H9 (cell line): ENCODE data around the gene MIPOL1. TPM values are rescaled to one million over a fixed set of nuclear protein-coding genes. Genes with fewer than 3 reads are reported as not detected.

ENCODE experiments used
- DNase-seq: peaks from one replicate; pipeline ENCODE4 v3.0.0-alpha.2; 2017
- H2AFZ ChIP-seq: one replicate; pipeline ENCODE4 v1.6.1; 2013; ENCODE audit warnings: mild to moderate bottlenecking, low read length, control low read depth, moderate library complexity
- H2AK5ac ChIP-seq: 2 replicates; pipeline ENCODE4 v1.6.1; 2013; ENCODE audit warnings: low read length, control low read depth, mixed read lengths; ENCODE audit not compliant: insufficient read length
- H2BK120ac ChIP-seq: one replicate; pipeline ENCODE4 v1.6.1; 2013; ENCODE audit warnings: low read depth, mild to moderate bottlenecking, low read length, control low read depth, inconsistent platforms; ENCODE audit not compliant: poor library complexity, severe bottlenecking
- H2BK12ac ChIP-seq: 2 replicates; pipeline ENCODE4 v1.6.1; 2013; ENCODE audit warnings: low read length, control low read depth, mixed read lengths, low read depth; ENCODE audit not compliant: insufficient read length
- H2BK15ac ChIP-seq: 2 replicates; pipeline ENCODE4 v1.6.1; 2013; ENCODE audit warnings: low read depth, low read length, control low read depth
- H2BK20ac ChIP-seq: one replicate; pipeline ENCODE4 v1.6.1; 2013; ENCODE audit warnings: low read depth, mild to moderate bottlenecking, low read length, control low read depth, inconsistent platforms; ENCODE audit not compliant: poor library complexity, severe bottlenecking
- H2BK5ac ChIP-seq: 2 replicates; pipeline ENCODE4 v1.6.1; 2013; ENCODE audit warnings: low read length, control low read depth, mixed read lengths; ENCODE audit not compliant: insufficient read length
- H3K14ac ChIP-seq: 2 replicates; pipeline ENCODE4 v1.6.1; 2013; ENCODE audit warnings: low read length, control low read depth; ENCODE audit not compliant: insufficient read depth
- H3K18ac ChIP-seq: 2 replicates; pipeline ENCODE4 v1.6.1; 2013; ENCODE audit warnings: low read depth, mild to moderate bottlenecking, mixed read lengths, low read length, control low read depth; ENCODE audit not compliant: insufficient read length
- H3K23ac ChIP-seq: 2 replicates; pipeline ENCODE4 v1.6.1; 2013; ENCODE audit warnings: low read length, control low read depth, mixed read lengths, low read depth; ENCODE audit not compliant: insufficient read length
- H3K23me2 ChIP-seq: 2 replicates; pipeline ENCODE4 v1.6.1; 2013; ENCODE audit warnings: low read depth, mild to moderate bottlenecking, mixed read lengths, low read length, control low read depth; ENCODE audit not compliant: insufficient read length, poor library complexity, severe bottlenecking
- H3K27ac ChIP-seq: 2 replicates; pipeline ENCODE4 v1.5.1; 2013; ENCODE audit warnings: low read length, control low read depth, mixed read lengths, low read depth; ENCODE audit not compliant: insufficient read length
- H3K27me3 ChIP-seq: 2 replicates; pipeline ENCODE4 v1.6.1; 2013; ENCODE audit warnings: low read length, control low read depth, inconsistent platforms; ENCODE audit not compliant: insufficient read depth
- H3K4ac ChIP-seq: 2 replicates; pipeline ENCODE4 v1.6.1; 2013; ENCODE audit warnings: low read depth, mild to moderate bottlenecking, control low read depth, inconsistent platforms, low read length, moderate library complexity
- H3K4me1 ChIP-seq: 2 replicates; pipeline ENCODE4 v1.6.1; 2013; ENCODE audit warnings: low read length, control low read depth, inconsistent platforms; ENCODE audit not compliant: insufficient read depth
- H3K4me2 ChIP-seq: 2 replicates; pipeline ENCODE4 v1.6.1; 2013; ENCODE audit warnings: low read length, control low read depth, mixed read lengths; ENCODE audit not compliant: insufficient read length, insufficient read depth
- H3K56ac ChIP-seq: 2 replicates; pipeline ENCODE4 v1.6.1; 2013; ENCODE audit warnings: low read depth, mild to moderate bottlenecking, mixed read lengths, low read length, control low read depth; ENCODE audit not compliant: insufficient read length
- H3K79me1 ChIP-seq: 2 replicates; pipeline ENCODE4 v1.6.1; 2013; ENCODE audit warnings: low read depth, mild to moderate bottlenecking, moderate library complexity, low read length, control low read depth, inconsistent platforms; ENCODE audit not compliant: insufficient read depth, poor library complexity, severe bottlenecking
- H3K79me2 ChIP-seq: 2 replicates; pipeline ENCODE4 v1.6.1; 2013; ENCODE audit warnings: low read length, control low read depth, inconsistent platforms; ENCODE audit not compliant: insufficient read depth
- H3K9ac ChIP-seq: 2 replicates; pipeline ENCODE4 v1.6.1; 2013; ENCODE audit warnings: low read length, control low read depth, mixed read lengths; ENCODE audit not compliant: insufficient read length; ENCODE audit errors: extremely low read depth
- H3K9me3 ChIP-seq: one replicate; pipeline ENCODE4 v1.6.1; 2013; ENCODE audit warnings: low read depth, low read length, inconsistent platforms; ENCODE audit not compliant: control insufficient read depth
- H3T11ph ChIP-seq: one replicate; pipeline ENCODE4 v1.6.1; 2013; ENCODE audit warnings: mild to moderate bottlenecking, low read length, control low read depth, inconsistent platforms
- H4K20me1 ChIP-seq: one replicate; pipeline ENCODE4 v1.6.1; 2013; ENCODE audit not compliant: control insufficient read depth, insufficient read length, insufficient read depth
- H4K5ac ChIP-seq: 2 replicates; pipeline ENCODE4 v1.6.1; 2013; ENCODE audit warnings: low read depth, mild to moderate bottlenecking, mixed read lengths, low read length, control low read depth; ENCODE audit not compliant: insufficient read length
- H4K8ac ChIP-seq: replicated peaks from 2 replicates; pipeline ENCODE4 v1.6.1; 2013; ENCODE audit warnings: low read length, control low read depth, mixed read lengths, low read depth; ENCODE audit not compliant: insufficient read length
- H4K91ac ChIP-seq: 2 replicates; pipeline ENCODE4 v1.6.1; 2013; ENCODE audit warnings: low read depth, mild to moderate bottlenecking, moderate library complexity, mixed read lengths, low read length, control low read depth; ENCODE audit not compliant: insufficient read length
- H3K27ac Mint-ChIP-seq, 3 experiments: 2 replicates in 2 of 3; 3 replicates in 1 of 3; pipeline ENCODE4 v1.8.0; 2020 to 2021; ENCODE audit warnings: mixed read lengths in 3 of 3, mild to moderate bottlenecking in 1 of 3, moderate library complexity in 1 of 3
- H3K27me3 Mint-ChIP-seq: 2 replicates; pipeline ENCODE4 v1.8.0; 2021; ENCODE audit warnings: low read depth, mild to moderate bottlenecking, moderate library complexity, mixed read lengths
- H3K36me3 Mint-ChIP-seq, 3 experiments: 2 replicates in 2 of 3; 3 replicates in 1 of 3; pipeline ENCODE4 v1.8.0; 2020 to 2021; ENCODE audit warnings: low read depth in 3 of 3, mixed read lengths in 3 of 3; ENCODE audit not compliant: insufficient read depth in 1 of 3
- H3K4me1 Mint-ChIP-seq, 2 experiments: 2 replicates each; pipeline ENCODE4 v1.8.0; 2020; ENCODE audit warnings: mixed read lengths in 2 of 2
- H3K4me3 Mint-ChIP-seq, 2 experiments: 2 replicates in 1 of 2; 3 replicates in 1 of 2; pipeline ENCODE4 v1.8.0; 2020 to 2021; ENCODE audit warnings: mild to moderate bottlenecking in 2 of 2, mixed read lengths in 2 of 2, moderate library complexity in 1 of 2
- H3K9me3 Mint-ChIP-seq, 2 experiments: 2 replicates in 1 of 2; 3 replicates in 1 of 2; pipeline ENCODE4 v1.8.0; 2020; ENCODE audit warnings: mild to moderate bottlenecking in 2 of 2, mixed read lengths in 2 of 2, moderate library complexity in 1 of 2
- CTCF ChIP-seq: fragments of 200-600 bp; sonication (generic); conservative IDR thresholded peaks from 3 replicates; pipeline ENCODE4 v1.8.0; 2021; ENCODE audit warnings: antibody characterized with exemption, mild to moderate bottlenecking
- WGBS: extraction: QIAGEN DNeasy Blood & Tissue Kit; methylation state at CpG from one replicate; pipeline ENCODE4 v1.1.7; 2013; ENCODE audit warnings: missing lambda C conversion rate, low lambda C conversion rate, mixed read lengths; ENCODE audit not compliant: insufficient read length; ENCODE audit errors: extremely low coverage; 5-methylcytosine and 5-hydroxymethylcytosine counted together
- total RNA-seq: library from RNA; stranded (reverse); gene quantifications from 2 replicates; pipeline ENCODE4 v1.2.1, GENCODE V29; 2021

The MIPOL1 gene
- total RNA-seq, 1 experiment from 2014 or later, result 15.6 TPM

GRCh38 chr14:37588667-37588955, 390.9 kb downstream of the MIPOL1 start:
- no peak for TF ChIP-seq CTCF
- Histone ChIP-seq H3K4me1 (peaks cover 3% of the 10 kb centered on the region; the same call in 1 of the 2 replicates), H4K8ac (no peak overlapping the region), H2AK5ac (no peak overlapping the region), H4K5ac (no peak overlapping the region), H2BK12ac (no peak overlapping the region), H3K23me2 (peaks cover 10% of the 10 kb centered on the region), H2AFZ (no peak overlapping the region), H3K79me2 (no peaks in the 10 kb centered on the region), H3K27me3 (peaks cover 80% of the 10 kb centered on the region), H3K18ac (no peak overlapping the region), H4K91ac (no peak overlapping the region), H3K23ac (no peak overlapping the region), H2BK15ac (no peak overlapping the region), H3K56ac (no peak overlapping the region), H3K27ac (no peak overlapping the region), H3K79me1 (no peaks in the 10 kb centered on the region), H3T11ph (no peak overlapping the region), H4K20me1 (no peaks in the 10 kb centered on the region), H2BK5ac (no peak overlapping the region), H3K9ac (no peak overlapping the region), H2BK120ac (no peak overlapping the region), H3K14ac (no peak overlapping the region), H3K9me3 (no peaks in the 10 kb centered on the region), H2BK20ac (no peak overlapping the region), H3K4ac (no peak overlapping the region), H3K4me2 (peak overlapping the region; percentile 44)
- peaks cover 29 to 54% of the 10 kb centered on the region in 2 experiments for H3K4me1 Mint-ChIP-seq
- peaks cover 0 to 6% of the 10 kb centered on the region in 2 experiments; a peak in 2 of 5 replicates for H3K9me3 Mint-ChIP-seq
- no peak overlapping the region for H3K27ac Mint-ChIP-seq
- peaks cover 98% of the 10 kb centered on the region for H3K27me3 Mint-ChIP-seq
- DNase-seq, result no peak
- H3K36me3 Mint-ChIP-seq, result no peaks in the 10 kb centered on the region; a peak in 1 of 7 replicates
- WGBS, result no CpG with 5 or more reads among the region's 6 CpGs
- H3K4me3 Mint-ChIP-seq, result peak overlapping the region; percentile 57 to 78
